ENCODE data around the gene ZNF771.

Gene ZNF771

GRCh38 chr16:30407102-30407803 lies at the start of gene ZNF771:
TSS of gene ZNF771 (plus strand) at chr16:30407606. CDS start at chr16:30408054, 448 bp downstream.
- peak within 1 kb of the TSS; percentile 94 for H3K4me3 ChIP-seq (ENCODE audit: low read length)
- TF ChIP-seq ZNF274 (IDR thresholded peaks at IDR 0.05; ENCODE audit: low read depth, low read length) = no peak

GRCh38 chr16:30357715-30358576 lies 49.5 kb upstream of the ZNF771 start:
- TF ChIP-seq ZNF274 (IDR thresholded peaks at IDR 0.05; ENCODE audit: low read depth, low read length) = no peak
- no peak overlapping the region for H3K4me3 ChIP-seq (ENCODE audit: low read length)

DNA sequence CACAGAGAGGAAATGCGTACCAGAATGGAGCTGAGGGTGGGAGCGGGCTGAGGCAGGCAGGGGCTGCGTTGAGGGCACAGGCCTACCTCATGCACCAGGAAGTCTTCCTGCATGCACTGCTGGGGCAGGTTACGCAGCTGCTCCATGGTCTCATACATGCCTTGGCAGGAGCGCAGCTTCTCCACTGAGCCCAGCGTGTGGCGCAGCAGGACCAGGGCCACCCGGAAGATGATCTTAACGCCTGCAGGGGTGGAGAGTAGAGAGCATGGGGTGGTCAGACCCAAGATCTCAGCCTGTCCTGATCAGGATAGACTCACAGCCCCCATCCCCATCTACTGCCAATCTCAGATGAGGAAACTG lies 48.8 kb upstream of the ZNF771 start:
- H3K4me3 ChIP-seq (ENCODE audit: low read length) = no peak overlapping the region
- no peak for TF ChIP-seq ZNF274 (IDR thresholded peaks at IDR 0.05; ENCODE audit: low read depth, low read length)

GRCh38 chr16:30358990-30359870 lies 48.2 kb upstream of the ZNF771 start:
- no peak overlapping the region for H3K4me3 ChIP-seq (ENCODE audit: low read length)
- TF ChIP-seq ZNF274 (IDR thresholded peaks at IDR 0.05; ENCODE audit: low read depth, low read length) = no peak

DNA sequence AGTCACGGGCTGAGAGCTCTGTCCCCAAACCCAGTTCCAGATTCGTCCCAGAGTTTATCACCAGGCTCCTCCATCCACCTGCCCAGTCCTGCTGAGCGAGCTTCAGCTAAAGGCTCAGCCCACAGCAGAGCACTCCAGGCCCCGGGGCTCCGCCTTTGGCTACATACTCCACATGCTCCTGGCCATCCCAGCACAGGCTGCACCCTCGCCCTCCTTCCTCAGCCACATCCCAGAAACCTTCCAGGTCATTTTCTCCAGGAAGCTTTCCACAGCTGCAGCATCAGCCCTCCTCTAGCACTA lies 47.6 kb upstream of the ZNF771 start:
- H3K4me3 ChIP-seq (ENCODE audit: low read length) = no peak overlapping the region
- TF ChIP-seq ZNF274 (IDR thresholded peaks at IDR 0.05; ENCODE audit: low read depth, low read length) = no peak

GRCh38 chr16:30361180-30361579 lies 46.2 kb upstream of the ZNF771 start:
- no peak overlapping the region for H3K4me3 ChIP-seq (ENCODE audit: low read length)
- TF ChIP-seq ZNF274 (IDR thresholded peaks at IDR 0.05; ENCODE audit: low read depth, low read length) = no peak

DNA sequence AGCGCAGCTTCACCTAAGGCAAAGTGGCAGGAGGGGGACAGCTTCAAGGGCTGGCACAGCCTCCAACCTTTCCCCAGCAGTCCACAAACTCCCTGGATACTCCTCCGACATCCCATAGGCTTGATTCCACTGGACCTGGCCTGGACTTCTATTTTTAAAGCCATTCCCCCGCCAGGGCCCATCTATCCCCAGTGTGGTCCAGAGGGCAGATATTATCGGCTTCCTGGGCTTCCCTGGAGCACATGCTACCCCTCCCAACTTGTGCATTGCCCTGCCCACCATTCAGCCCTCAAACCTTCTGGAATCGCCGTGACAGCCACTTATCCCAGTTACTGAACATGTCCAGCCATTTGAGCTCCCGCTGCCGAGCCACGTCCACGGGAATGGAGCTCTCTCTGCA lies 42.2 kb upstream of the ZNF771 start:
- TF ChIP-seq ZNF274 (IDR thresholded peaks at IDR 0.05; ENCODE audit: low read depth, low read length) = no peak
- no peak overlapping the region for H3K4me3 ChIP-seq (ENCODE audit: low read length)

GRCh38 chr16:30366511-30366910 lies 40.9 kb upstream of the ZNF771 start:
- no peak for TF ChIP-seq ZNF274 (IDR thresholded peaks at IDR 0.05; ENCODE audit: low read depth, low read length)
- H3K4me3 ChIP-seq (ENCODE audit: low read length) = no peak overlapping the region

DNA sequence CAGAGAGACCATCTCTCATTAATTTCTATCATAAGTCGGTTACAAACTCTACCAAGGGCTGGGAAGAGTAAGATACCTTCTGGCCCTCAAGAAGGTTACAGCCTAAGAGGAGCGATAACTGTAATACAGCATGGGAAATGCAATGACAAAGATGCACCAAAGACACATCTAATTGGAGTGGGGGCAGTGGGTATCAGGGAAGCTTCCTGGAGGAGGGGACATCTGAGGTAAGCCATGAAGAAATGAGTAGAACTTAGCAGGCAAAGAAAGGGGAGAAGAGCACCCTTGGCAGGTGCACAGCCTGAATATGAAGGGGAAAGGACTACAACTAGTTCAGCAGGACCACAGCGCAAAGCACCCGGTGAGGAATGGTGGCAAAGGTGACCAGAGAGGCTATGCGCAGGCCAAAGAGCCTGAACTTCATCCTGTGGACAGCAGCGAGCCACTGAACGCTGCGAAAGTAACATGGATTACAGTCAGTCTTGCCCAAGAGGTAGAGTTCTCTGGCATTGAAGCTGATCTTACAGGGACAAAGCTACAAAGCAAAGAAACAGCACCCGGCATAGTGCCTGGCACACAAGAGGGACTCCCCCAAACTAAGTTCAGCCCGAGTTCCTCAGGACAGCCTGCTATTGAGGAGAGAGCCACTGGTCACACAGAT lies 39.9 kb upstream of the ZNF771 start:
- peak overlapping the region; percentile 65 for H3K4me3 ChIP-seq (ENCODE audit: low read length)
- no peak for TF ChIP-seq ZNF274 (IDR thresholded peaks at IDR 0.05; ENCODE audit: low read depth, low read length)

DNA sequence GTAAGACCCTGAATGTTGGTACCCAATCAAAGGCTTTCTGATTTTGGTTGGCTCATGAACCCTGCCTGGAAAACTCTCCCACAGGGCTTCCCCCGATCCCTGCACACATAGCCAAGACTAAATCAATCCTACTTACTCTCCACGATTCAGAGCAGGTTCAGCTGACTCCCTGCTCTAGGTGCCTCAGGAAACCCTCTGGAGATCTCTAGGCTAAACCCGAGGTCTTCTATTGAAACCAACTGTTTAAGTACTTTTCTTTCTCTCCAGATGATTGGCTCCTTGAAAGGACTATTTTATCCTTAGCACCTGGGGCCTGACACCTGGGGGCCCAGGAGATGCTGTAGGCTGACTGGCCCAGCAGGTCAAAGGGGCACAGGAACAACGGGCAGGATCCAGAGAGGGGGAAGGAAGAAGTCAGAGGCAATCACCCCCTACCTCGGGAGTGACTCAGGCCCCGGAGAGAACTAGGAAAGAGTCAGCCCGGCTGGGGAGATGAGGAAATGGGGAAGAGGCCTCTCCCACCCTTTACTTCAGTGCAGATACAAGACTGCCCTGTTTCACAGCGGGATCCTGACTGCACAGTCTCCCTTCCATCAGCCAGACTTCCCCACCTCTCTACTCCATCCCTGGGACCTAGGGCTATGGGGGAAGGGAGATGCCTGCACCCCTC lies 39.1 kb upstream of the ZNF771 start:
- TF ChIP-seq ZNF274 (IDR thresholded peaks at IDR 0.05; ENCODE audit: low read depth, low read length) = no peak
- peak overlapping the region; percentile 65 for H3K4me3 ChIP-seq (ENCODE audit: low read length)

GRCh38 chr16:30368792-30369090 lies 38.7 kb upstream of the ZNF771 start:
- peak overlapping the region; percentile 65 for H3K4me3 ChIP-seq (ENCODE audit: low read length)
- TF ChIP-seq ZNF274 (IDR thresholded peaks at IDR 0.05; ENCODE audit: low read depth, low read length) = no peak

DNA sequence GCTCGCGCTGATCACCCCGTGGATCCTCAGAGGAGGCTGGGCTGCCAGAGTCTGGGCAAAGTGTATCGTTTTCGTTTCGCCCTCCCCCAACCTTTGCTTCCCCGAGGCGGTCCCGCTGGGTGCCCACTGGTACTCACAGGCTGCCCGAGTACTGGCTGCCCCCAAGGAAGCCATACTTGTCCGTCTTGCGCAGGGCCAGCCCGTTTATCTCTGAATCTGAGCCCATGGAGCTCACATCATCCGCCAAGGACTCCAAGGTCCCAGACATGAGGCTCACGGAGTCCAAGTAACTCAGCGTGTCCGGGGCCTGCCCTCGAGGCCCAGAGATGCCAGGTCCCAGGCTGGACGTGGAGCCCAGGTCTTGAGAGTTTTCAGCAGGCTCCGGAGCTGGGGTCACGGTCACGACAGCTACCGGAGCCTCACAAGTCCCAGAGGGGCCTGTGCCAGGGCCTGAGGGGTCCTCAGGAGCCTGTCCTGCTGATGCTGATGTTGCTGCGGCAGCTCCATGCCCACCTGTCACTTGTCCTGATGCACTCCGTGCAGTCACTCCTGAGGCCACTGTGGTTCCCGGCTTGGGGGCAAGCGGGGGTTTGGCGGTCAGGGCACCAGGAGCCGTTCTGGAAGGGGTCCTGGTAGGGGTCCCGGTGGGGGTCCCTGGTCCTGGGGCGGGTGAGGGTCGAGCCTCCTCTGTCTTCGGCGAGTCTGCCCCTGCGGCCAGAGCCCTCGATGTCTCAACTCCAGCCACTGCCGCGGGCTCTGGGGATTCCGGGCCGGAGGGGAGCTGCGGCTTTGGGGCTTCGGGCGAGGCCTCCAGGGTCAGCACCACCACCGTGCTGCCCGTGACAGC lies 38.1 kb upstream of the ZNF771 start:
- TF ChIP-seq ZNF274 (IDR thresholded peaks at IDR 0.05; ENCODE audit: low read depth, low read length) = no peak
- peak overlapping the region; percentile 65 for H3K4me3 ChIP-seq (ENCODE audit: low read length)

DNA sequence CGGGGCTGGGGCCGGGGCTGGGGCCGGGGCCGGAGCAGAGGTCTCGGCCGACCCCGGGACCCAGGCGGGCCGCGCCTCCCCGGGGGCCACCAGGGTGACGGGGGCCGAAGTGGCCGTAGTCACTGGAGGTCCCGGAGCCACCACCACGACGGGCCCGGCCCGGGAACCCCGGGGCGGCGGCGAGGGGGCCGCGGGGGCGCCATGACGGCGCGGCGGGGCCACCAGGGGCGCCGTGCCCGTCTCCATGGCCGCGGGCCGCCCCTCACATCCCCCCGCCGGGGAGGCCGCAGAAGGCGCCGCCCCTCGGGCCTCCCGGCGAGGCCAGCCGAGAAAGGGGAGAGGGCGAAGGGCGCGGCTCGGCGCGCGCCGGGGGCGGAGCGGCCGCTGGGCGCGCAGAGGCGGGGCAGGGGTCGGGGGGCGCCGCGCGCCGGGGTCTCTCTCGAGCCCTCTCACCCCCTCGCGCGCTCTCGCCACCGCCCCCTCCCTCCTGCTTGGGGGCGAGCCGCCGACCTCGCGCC lies 37.4 kb upstream of the ZNF771 start:
- no peak for TF ChIP-seq ZNF274 (IDR thresholded peaks at IDR 0.05; ENCODE audit: low read depth, low read length)
- H3K4me3 ChIP-seq (ENCODE audit: low read length) = peak overlapping the region; percentile 65

All from GM08714 (cell line).